Testis (tissue), 2 donors: ENCODE measurements around the gene ACYP1.

Source experiments
- CTCF ChIP-seq, 3 experiments: fragments of 450-650 bp in 2 of 3; fragments of 200-600 bp in 1 of 3; sonication (generic) in 1 of 3; IDR thresholded peaks; one replicate each; pipeline ENCODE4 v1.5.1; 2016 to 2019; ENCODE audit warnings: antibody characterized with exemption in 3 of 3, mild to moderate bottlenecking in 2 of 3, moderate library complexity in 1 of 3
- POLR2A ChIP-seq: fragments of 450-650 bp; IDR thresholded peaks from one replicate; pipeline ENCODE4 v1.6.1; 2017; ENCODE audit warnings: antibody characterized with exemption, mild to moderate bottlenecking, moderate library complexity

- TF ChIP-seq CTCF (IDR thresholded peaks at IDR 0.05) = no peak
- TF ChIP-seq POLR2A = no peak
Observed at GRCh38 chr14:75095690-75096089, 31.9 kb upstream of the ACYP1 start.
